SK-N-SH (cell line): ENCODE measurements around the gene GRB2.

Experiments
- CTCF ChIP-seq: fragments of 200-600 bp; sonication (generic); IDR thresholded peaks from 2 replicates; pipeline ENCODE4 v1.6.1; 2017; ENCODE audit warnings: antibody characterized with exemption, mild to moderate bottlenecking, moderate library complexity
- EZH2phosphoT487 ChIP-seq: fragments of 200-600 bp; sonication (generic); IDR thresholded peaks from 2 replicates; pipeline ENCODE4 v1.6.1; 2017; ENCODE audit warnings: low read depth, mixed run types, mild to moderate bottlenecking, antibody characterized with exemption, moderate library complexity, borderline replicate concordance
- FOXJ3 ChIP-seq: sonication (generic); formaldehyde crosslinking; IDR thresholded peaks from 2 replicates; pipeline ENCODE4 v1.5.1; 2020; ENCODE audit warnings: mild to moderate bottlenecking, missing genetic modification reagents
- GABPA ChIP-seq: IDR thresholded peaks from 2 replicates; pipeline ENCODE4 v1.4.0; 2012; ENCODE audit warnings: low read depth, mild to moderate bottlenecking
- GATA2 ChIP-seq: sonication (generic); formaldehyde crosslinking; IDR thresholded peaks from 2 replicates; pipeline ENCODE4 v1.5.0; 2020; ENCODE audit warnings: mild to moderate bottlenecking, missing genetic modification reagents
- MAX ChIP-seq: IDR thresholded peaks from 2 replicates; pipeline ENCODE4 v1.4.0; 2012; ENCODE audit warnings: low read depth
- MXI1 ChIP-seq: IDR thresholded peaks from 2 replicates; pipeline ENCODE4 v1.6.1; 2012; ENCODE audit warnings: mild to moderate bottlenecking, low read depth, low read length, improper control_type of control experiment
- POLR2AphosphoS5 ChIP-seq: IDR thresholded peaks from 2 replicates; pipeline ENCODE4 v1.6.1; 2012; ENCODE audit warnings: low read depth, low read length
- SIN3A ChIP-seq: IDR thresholded peaks from 2 replicates; pipeline ENCODE4 v1.6.1; 2012; ENCODE audit warnings: low read depth, mild to moderate bottlenecking, low read length, moderate library complexity, borderline replicate concordance
- TAF1 ChIP-seq: IDR thresholded peaks from 2 replicates; pipeline ENCODE4 v1.6.1; 2012; ENCODE audit warnings: low read depth, mild to moderate bottlenecking, low read length, moderate library complexity, borderline replicate concordance
- TEAD4 ChIP-seq: IDR thresholded peaks from 2 replicates; pipeline ENCODE4 v1.4.0; 2012; ENCODE audit warnings: mild to moderate bottlenecking, borderline replicate concordance; ENCODE audit not compliant: insufficient read depth
- USF2 ChIP-seq: fragments of 150-350 bp; IDR thresholded peaks from 2 replicates; pipeline ENCODE4 v1.6.1; 2017; ENCODE audit warnings: antibody characterized with exemption, low read length, low read depth, borderline replicate concordance
- YY1 ChIP-seq: IDR thresholded peaks from 2 replicates; pipeline ENCODE4 v1.4.0; 2012; ENCODE audit warnings: low read depth, mild to moderate bottlenecking
- ZBTB33 ChIP-seq: IDR thresholded peaks from 2 replicates; pipeline ENCODE4 v1.4.0; 2012; ENCODE audit warnings: low read depth, borderline replicate concordance

GRCh38 chr17:75417054-75417580 is 11.6 kb upstream of the GRB2 start:
- TF ChIP-seq USF2 = no peak
- no peak for TF ChIP-seq CTCF
- no peak for TF ChIP-seq GABPA
- TF ChIP-seq YY1 = no peak
- TF ChIP-seq TAF1 = no peak
- TF ChIP-seq ZBTB33 = no peak
- TF ChIP-seq GATA2 (CRISPR knock-in tag) = no peak
- TF ChIP-seq TEAD4 = no peak
- TF ChIP-seq SIN3A = no peak
- TF ChIP-seq MAX = no peak
- no peak for TF ChIP-seq FOXJ3 (CRISPR knock-in tag)
- no peak for TF ChIP-seq EZH2phosphoT487
- TF ChIP-seq MXI1 = no peak
- TF ChIP-seq POLR2AphosphoS5 = no peak
